Colonic mucosa (tissue), 4 donors: ENCODE data around the gene C4orf36. TPM values are rescaled to one million over a fixed set of nuclear protein-coding genes. Genes with fewer than 3 reads are reported as not detected.

Source experiments
- DNase-seq: peaks from one replicate; pipeline ENCODE4 v3.0.0-alpha.2; 2020
- H3K27ac ChIP-seq: fragments of 200-600 bp; one replicate; pipeline ENCODE4 v1.8.0; 2021
- H3K27me3 ChIP-seq: fragments of 200-600 bp; one replicate; pipeline ENCODE4 v1.8.0; 2021
- H3K36me3 ChIP-seq: fragments of 200-600 bp; one replicate; pipeline ENCODE4 v1.8.0; 2021
- H3K4me1 ChIP-seq: fragments of 200-600 bp; one replicate; pipeline ENCODE4 v1.8.0; 2021; ENCODE audit warnings: mild to moderate bottlenecking
- H3K4me3 ChIP-seq: fragments of 200-600 bp; one replicate; pipeline ENCODE4 v1.8.0; 2021
- H3K9ac ChIP-seq, 2 donors: one replicate each; pipeline ENCODE4 v1.7.0; 2013; ENCODE audit warnings: control low read depth in 2 of 2, low read depth in 2 of 2, low read length in 2 of 2
- H3K9me3 ChIP-seq: fragments of 200-600 bp; one replicate; pipeline ENCODE4 v1.8.0; 2021
- CTCF ChIP-seq: fragments of 200-600 bp; IDR thresholded peaks from one replicate; pipeline ENCODE4 v1.8.0; 2022; ENCODE audit warnings: antibody characterized with exemption, mild to moderate bottlenecking
- intact Hi-C: fragments of 100-400 bp; cut with DNase I; formaldehyde crosslinking; loops from one replicate; pipeline ENCODE4 v1.14.1; 2022
- total RNA-seq, 2 donors: library from RNA; stranded (reverse); fragmentation: NEBNext Ultra II Directional in 1 of 2; extraction: Animal tissue kit (Norgen Biotek cat#: 25700) in 1 of 2; gene quantifications; one replicate each; pipeline ENCODE4 v1.2.1, GENCODE V29; 2021
- donor health status: healthy.
- donor health status: DM: no; HTN: no; CAD: no.
- donor health status: DM: no; HTN: no; CAD: no.

The C4orf36 gene
- total RNA-seq, 2 donors from 2014 or later = 0.54 TPM; not detected in 1

- no peak overlapping the region for H3K27ac ChIP-seq
- no peaks in the 10 kb centered on the region for H3K27me3 ChIP-seq
- H3K9me3 ChIP-seq = no peaks in the 10 kb centered on the region
- no peaks in the 10 kb centered on the region for H3K4me1 ChIP-seq
- no peak overlapping the region for H3K9ac ChIP-seq
- no peak overlapping the region for H3K4me3 ChIP-seq
- no peaks in the 10 kb centered on the region for H3K36me3 ChIP-seq
- intact Hi-C loops = no loop called here
- DNase-seq = no peak
- TF ChIP-seq CTCF = no peak
These were observed 58.6 kb downstream of the C4orf36 start for GRCh38 chr4:86833615-86834014.

GRCh38 chr4:86831262-86832130, 60.7 kb downstream of the C4orf36 start:
- intact Hi-C loops = no loop called here
- Histone ChIP-seq H3K4me1 (no peaks in the 10 kb centered on the region), H3K4me3 (no peak overlapping the region), H3K9ac (no peak overlapping the region), H3K9me3 (no peaks in the 10 kb centered on the region), H3K27ac (no peak overlapping the region), H3K36me3 (no peaks in the 10 kb centered on the region), H3K27me3 (no peaks in the 10 kb centered on the region)
- TF ChIP-seq CTCF = no peak
- DNase-seq = no peak

Other genes starting within 250 kb of the C4orf36 start
- gene SLC10A6, start 43.0 kb downstream of the C4orf36 start, total RNA-seq = under 1 TPM; 0.40 to 0.58 TPM
- 100 to 1,000 TPM in 1 of 2 donors, 10 to 100 TPM in 1; 73.5 to 104 TPM for gene AFF1, start 42.6 kb upstream of the C4orf36 start, total RNA-seq